Heart left ventricle (tissue), 16 donors: ENCODE results near the gene SLC9A3. TPM values are rescaled to one million over a fixed set of nuclear protein-coding genes. Genes with fewer than 3 reads are reported as not detected.

ENCODE experiments used
- ATAC-seq, 4 donors: fragments of 200-7000 bp; cut with Tn5 transposase; one replicate each; pipeline ENCODE4 v1.9.1; 2020 to 2022; ENCODE audit warnings: moderate library complexity in 4 of 4, mild to moderate bottlenecking in 3 of 4, moderate number of reproducible peaks in 1 of 4
- DNase-seq, 5 donors: peaks; one replicate each; pipeline ENCODE4 v3.0.0-alpha.2; 2020
- H3K27ac ChIP-seq, 12 donors: fragments of 200-600 bp; sonication (generic) in 4 of 12; one replicate each; pipeline versions ENCODE4 v1.5.0 to v1.8.0; 2016 to 2022; ENCODE audit warnings: mild to moderate bottlenecking in 2 of 12
- H3K27me3 ChIP-seq, 9 donors: fragments of 200-600 bp; sonication (generic) in 2 of 9; one replicate each; pipeline versions ENCODE4 v1.5.1 to v1.8.0; 2016 to 2022; ENCODE audit warnings: mild to moderate bottlenecking in 3 of 9
- H3K36me3 ChIP-seq, 9 donors: fragments of 200-600 bp; sonication (generic) in 2 of 9; one replicate each; pipeline versions ENCODE4 v1.5.0 to v1.8.0; 2018 to 2022; ENCODE audit warnings: mild to moderate bottlenecking in 2 of 9
- H3K4me1 ChIP-seq, 12 donors: fragments of 200-600 bp; sonication (generic) in 4 of 12; one replicate each; pipeline versions ENCODE4 v1.5.0 to v1.8.0; 2016 to 2022; ENCODE audit warnings: mild to moderate bottlenecking in 3 of 12
- H3K4me3 ChIP-seq, 12 donors: fragments of 200-600 bp; sonication (generic) in 4 of 12; one replicate each; pipeline versions ENCODE4 v1.5.0 to v1.8.0; 2017 to 2022; ENCODE audit warnings: mild to moderate bottlenecking in 9 of 12, moderate library complexity in 4 of 12
- H3K9me3 ChIP-seq, 12 donors: fragments of 200-600 bp; sonication (generic) in 4 of 12; one replicate each; pipeline versions ENCODE4 v1.5.0 to v1.8.0; 2016 to 2022; ENCODE audit warnings: mild to moderate bottlenecking in 1 of 12
- CTCF ChIP-seq, 12 donors: fragments of 200-600 bp; sonication (generic) in 4 of 12; IDR thresholded peaks; one replicate each; pipeline versions ENCODE4 v1.5.0 to v1.8.0; 2018 to 2022; ENCODE audit warnings: antibody characterized with exemption in 12 of 12, mild to moderate bottlenecking in 5 of 12
- POLR2A ChIP-seq, 2 donors: fragments of 450-650 bp; IDR thresholded peaks; one replicate each; pipeline ENCODE4 v1.6.1; 2017; ENCODE audit warnings: antibody characterized with exemption in 2 of 2, mild to moderate bottlenecking in 2 of 2, moderate library complexity in 2 of 2
- WGBS, 4 donors: extraction: QIAGEN DNeasy Blood & Tissue Kit in 2 of 4; methylation state at CpG; one replicate each; pipeline versions ENCODE4 v1.1.5 to v1.1.7; 2013 to 2018; 5-methylcytosine and 5-hydroxymethylcytosine counted together
- intact Hi-C, 10 donors: fragments of 100-400 bp; cut with DNase I; formaldehyde crosslinking; loops; one replicate each; pipeline versions ENCODE4 v1.11.1 to v1.14.2; 2022
- polyA plus RNA-seq, 2 donors: library from polyadenylated mRNA; stranded (reverse); fragments of 200-250 nt; gene quantifications; one replicate each; pipeline ENCODE4 v1.2.3, GENCODE V29; 2013
- total RNA-seq, 9 donors: library from RNA; depleted of rRNA in 2 of 9; stranded (reverse); fragments of >200 nt in 2 of 9; fragmentation: NEBNext Ultra II Directional in 3 of 9; extraction: Animal tissue kit (Norgen Biotek cat#: 25700) in 3 of 9; gene quantifications; one replicate each; pipeline versions ENCODE4 v1.1.0 to v1.2.4, GENCODE V29; 2016 to 2023
- donor health status: ischemic (EF 13 %, LVEDD 7.1; RV severe dilation, severe dysfunction).
- donor health status: healthy with polysubstance abuse.
- donor health status: DM: no; HTN: yes; CAD: no.
- donor health status: DM: no; HTN: no; CAD: no.
- donor health status: ischemic (EF 25% LVEDD 6.9; RV normal size, moderate dysfunction).
- donor health status: ischemic (EF 25% LVEDD 5.7; RV mildly dilated, moderate dysfunction).
- donor health status: healthy.
- donor health status: DM: yes; HTN: yes; CAD: no.
- donor health status: ischemic (EF 35%, LVEDD 5.7; RV mildly dilated, moderate dysfunction).
- donor health status: nonischemic (EF 11% LVEDD 7.7; RV severe dilation, severe dysfunction).
- donor health status: DM: yes; HTN: yes; CAD: no.
- donor health status: PGD.
- donor health status: ischemic (EF 29% LVEDD 5.4; RV normal size, mild dysfunction).
- donor health status: nonischemic (EF 23%, LVEDD 6.1; RV moderate dilation, normal function).

The SLC9A3 gene
- total and polyA plus RNA-seq, 11 donors, result 0.50 to 3.8 (median 1.0) TPM

GRCh38 chr5:549229-549628 lies 25.0 kb upstream of the SLC9A3 start:
- DNase-seq (no peak), ATAC-seq (no peak)
- Histone ChIP-seq H3K9me3 (no peaks in the 10 kb centered on the region), H3K27me3 (peaks cover 0 to 50% (median 15%) of the 10 kb centered on the region in 9 donors), H3K4me3 (no peak overlapping the region), H3K4me1 (peaks cover 0 to 4% (median 0%) of the 10 kb centered on the region in 12 donors), H3K36me3 (no peaks in the 10 kb centered on the region), H3K27ac (no peak overlapping the region)
- no peak for TF ChIP-seq CTCF (IDR thresholded peaks at IDR 0.05)
- TF ChIP-seq POLR2A (IDR thresholded peaks at IDR 0.05), result no peak
- intact Hi-C loops, result no loop called here
- 91 to 97% (median 93%) methylated on average over 2 of the region's 2 CpGs for WGBS, 4 donors

- WGBS, 4 donors, result 44 to 50% (median 46%) methylated on average over 6 to 10 of the region's 10 CpGs
- peaks cover 0 to 50% (median 15%) of the 10 kb centered on the region in 9 donors for H3K27me3 ChIP-seq
- intact Hi-C loops, result no loop called here
- peak in 2 of 5 donors; percentile 13 to 48 for DNase-seq
- no peak overlapping the region for H3K27ac ChIP-seq
- H3K36me3 ChIP-seq, result no peaks in the 10 kb centered on the region
- peak in 3 of 4 donors; percentile 26 to 43 (median 36) for ATAC-seq
- no peak for TF ChIP-seq CTCF (IDR thresholded peaks at IDR 0.05)
- TF ChIP-seq POLR2A (IDR thresholded peaks at IDR 0.05), result no peak
- no peaks in the 10 kb centered on the region for H3K9me3 ChIP-seq
- H3K4me3 ChIP-seq, result no peak overlapping the region
- peaks cover 0 to 13% (median 0%) of the 10 kb centered on the region in 12 donors for H3K4me1 ChIP-seq
Observed at GRCh38 chr5:548256-548655, 24.0 kb upstream of the SLC9A3 start.

GRCh38 chr5:547086-547924 lies 23.1 kb upstream of the SLC9A3 start:
- H3K36me3 ChIP-seq, result no peaks in the 10 kb centered on the region
- H3K4me1 ChIP-seq, result peaks cover 0 to 13% (median 0%) of the 10 kb centered on the region in 12 donors
- H3K9me3 ChIP-seq, result no peaks in the 10 kb centered on the region
- peak in 3 of 5 donors; percentile 12 to 59 (median 22) for DNase-seq
- peaks cover 0 to 53% (median 15%) of the 10 kb centered on the region in 9 donors for H3K27me3 ChIP-seq
- ATAC-seq, result no peak
- H3K27ac ChIP-seq, result no peak overlapping the region
- intact Hi-C loops, result no loop called here
- WGBS, 4 donors, result 78 to 83% (median 81%) methylated on average over 14 to 22 of the region's 22 CpGs
- no peak overlapping the region for H3K4me3 ChIP-seq
- TF ChIP-seq CTCF (IDR thresholded peaks at IDR 0.05) (no peak), POLR2A (IDR thresholded peaks at IDR 0.05) (no peak)

GRCh38 chr5:546376-546908 lies 22.2 kb upstream of the SLC9A3 start:
- WGBS, 4 donors, result 83 to 90% (median 86%) methylated on average over 12 to 14 of the region's 14 CpGs

More at GRCh38 chr5:546376-546908, 22.2 kb upstream of the SLC9A3 start:
- Histone ChIP-seq H3K4me1 (peaks cover 0 to 13% (median 0%) of the 10 kb centered on the region in 12 donors), H3K4me3 (no peak overlapping the region), H3K27me3 (peaks cover 0 to 55% (median 15%) of the 10 kb centered on the region in 9 donors), H3K27ac (no peak overlapping the region), H3K36me3 (no peaks in the 10 kb centered on the region), H3K9me3 (no peaks in the 10 kb centered on the region)
- peak in 2 of 5 donors; percentile 9 to 17 for DNase-seq
- TF ChIP-seq POLR2A (IDR thresholded peaks at IDR 0.05) (no peak), CTCF (IDR thresholded peaks at IDR 0.05) (no peak)
- intact Hi-C loops, result no loop called here
- ATAC-seq, result no peak
